Bronchus fibroblast of lung (primary cell): ENCODE results near the gene YPEL5. TPM values are rescaled to one million over a fixed set of nuclear protein-coding genes. Genes with fewer than 3 reads are reported as not detected.

Experiments
- total RNA-seq: library from RNA; depleted of rRNA; stranded (reverse); fragments of >200 nt; gene quantifications from 2 replicates; pipeline ENCODE4 v1.2.3, GENCODE V29; 2015

YPEL5 gene
- 22.7 and 23.8 TPM in 2 replicates for total RNA-seq

GRCh38 chr2:30146337-30147195, at the start of gene YPEL5:
Gene YPEL5 (plus strand): TSS chr2:30147007. CDS start chr2:30156652, 9,645 bp downstream.

Other genes starting within 250 kb of the YPEL5 start
- not detected in 2 replicates for gene ALK, start 225.4 kb upstream of the YPEL5 start, total RNA-seq
- 6.7 and 8.3 TPM in 2 replicates for gene LBH, start 84.5 kb downstream of the YPEL5 start, total RNA-seq